Measurements from ENCODE around the gene SASH1. TPM values are rescaled to one million over a fixed set of nuclear protein-coding genes. Genes with fewer than 3 reads are reported as not detected.

Gene SASH1
- total and polyA plus RNA-seq, 2 donors (not counting 3 experiments of a cell fraction or from before 2014, with no cell fraction given) = 18.5 to 103 TPM

DNA sequence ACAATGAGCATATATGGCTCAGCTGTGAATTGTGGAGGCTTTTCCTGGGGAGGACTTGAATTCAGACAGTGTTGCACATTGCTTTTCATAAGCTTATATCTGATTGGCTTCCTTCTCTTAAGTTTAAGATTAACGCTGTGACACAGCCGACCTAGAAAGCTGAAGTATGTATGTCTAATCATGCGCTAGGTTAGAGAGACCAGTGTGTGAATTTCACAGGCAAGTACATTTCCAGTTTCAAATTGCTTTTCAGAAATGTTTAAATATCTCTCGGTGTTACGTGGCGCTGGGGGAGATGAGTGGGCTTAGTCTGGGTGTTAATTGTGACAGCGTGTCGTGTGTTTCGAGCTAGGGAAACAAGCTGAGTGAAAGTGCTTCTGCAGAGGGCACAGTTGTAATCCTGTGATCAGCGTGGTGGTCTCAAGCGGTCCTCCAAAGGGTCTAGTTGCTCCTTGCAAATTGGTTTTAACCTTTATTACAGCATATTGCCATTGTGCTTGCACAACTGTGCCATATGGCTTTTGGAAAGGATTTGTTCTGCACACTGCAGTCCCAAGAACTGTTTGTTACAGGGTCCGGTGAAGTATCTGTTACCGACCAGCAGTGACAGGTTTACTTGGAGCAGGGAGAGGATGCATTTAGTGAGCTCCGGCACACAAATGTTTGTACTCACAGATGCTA, 166.6 kb downstream of the SASH1 start:
- no peak overlapping the region for H3K9ac ChIP-seq (replicated peaks; ENCODE audit: extremely low read depth, insufficient read depth, low read length)
- CTCF ChIA-PET = interaction anchor here (1.0 to 1.5 kb wide), 6 partner anchors 9 to 332 kb away, joined by 3 to 5 read pairs (median 4); no protein-coding TSS in a partner anchor
- H3K79me2 ChIP-seq (ENCODE audit: control insufficient read depth, insufficient read depth, low read length) = peaks cover 75% of the 10 kb centered on the region
- POLR2A ChIA-PET = no interaction called here
- peaks cover 0 to 6% of the 10 kb centered on the region in 2 experiments for H3K36me3 ChIP-seq (ENCODE audit: control insufficient read depth in 2 of 2, extremely low read depth in 1 of 2, insufficient read depth in 2 of 2, low read length in 2 of 2)
- BruUV-seq (replicated peaks) = no TSS peak
- TF ChIP-seq CTCF (IDR thresholded peaks at IDR 0.05; ENCODE audit: extremely low read depth in 1 of 2, insufficient read depth in 1 of 2, low read depth in 1 of 2, low read length in 2 of 2) (no peak), MYC (IDR thresholded peaks at IDR 0.05; ENCODE audit: low read depth, low read length) (no peak), FOS (IDR thresholded peaks at IDR 0.05; ENCODE audit: borderline replicate concordance, insufficient read depth, low read length) (no peak), JUN (IDR thresholded peaks at IDR 0.05; ENCODE audit: borderline replicate concordance, insufficient read depth, insufficient read length, low read depth) (no peak)
- no peak overlapping the region for H3K27ac ChIP-seq (ENCODE audit: insufficient read depth, low read depth, low read length)
- no peak overlapping the region for H3K4me2 ChIP-seq (ENCODE audit: insufficient read depth, low read length)
- peaks cover 22% of the 10 kb centered on the region for H3K4me1 ChIP-seq (ENCODE audit: control insufficient read depth, extremely low read depth, insufficient read depth, low read length)
- intact Hi-C loops (cut with micrococcal nuclease) = no loop called here
- dilution Hi-C loops (cut with MboI; ENCODE audit: extremely low pct_ligation_motif_present, low sequenced_read_pairs) = no loop called here
- H3K27me3 ChIP-seq (ENCODE audit: control insufficient read depth in 2 of 2, insufficient read depth in 2 of 2, low read length in 2 of 2) = no peaks in the 10 kb centered on the region
- FAIRE-seq (no peak), DNase-seq (ENCODE audit: low read depth, low spot score) (no peak)
- no peak overlapping the region for H2AFZ ChIP-seq (ENCODE audit: low read depth, low read length)
- no peaks in the 10 kb centered on the region for H3K9me1 ChIP-seq (replicated peaks; ENCODE audit: control insufficient read depth, extremely low read depth, insufficient read depth, low read length)
- H3K4me3 ChIP-seq (replicated peaks in 1 of 3; ENCODE audit: insufficient read depth in 1 of 3, low read depth in 1 of 3, low read length in 3 of 3) = no peak overlapping the region
- H3K9me3 ChIP-seq (replicated peaks; ENCODE audit: control insufficient read depth, insufficient read depth, low read length) = no peaks in the 10 kb centered on the region
- no peaks in the 10 kb centered on the region for H4K20me1 ChIP-seq (replicated peaks; ENCODE audit: control insufficient read depth, extremely low read depth, insufficient read depth, low read length)

Measured in endothelial cell of umbilical vein (primary cell).